Hematopoietic multipotent progenitor cell treated with erythropoietin and hydrocortisone succinate and interleukin-3 and kit ligand, for 8 days (in vitro differentiated cells): Measurements from ENCODE around the gene OR2T1.
"Not testable (repeated sequence)": the region's sequence is repeated elsewhere in the genome, so short reads cannot be mapped to it uniquely, and the experiment has no call there.

ENCODE experiments used
- DNase-seq: peaks from one replicate; pipeline ENCODE4 v3.0.0-alpha.2; 2015

Gene OR2T1

DNA sequence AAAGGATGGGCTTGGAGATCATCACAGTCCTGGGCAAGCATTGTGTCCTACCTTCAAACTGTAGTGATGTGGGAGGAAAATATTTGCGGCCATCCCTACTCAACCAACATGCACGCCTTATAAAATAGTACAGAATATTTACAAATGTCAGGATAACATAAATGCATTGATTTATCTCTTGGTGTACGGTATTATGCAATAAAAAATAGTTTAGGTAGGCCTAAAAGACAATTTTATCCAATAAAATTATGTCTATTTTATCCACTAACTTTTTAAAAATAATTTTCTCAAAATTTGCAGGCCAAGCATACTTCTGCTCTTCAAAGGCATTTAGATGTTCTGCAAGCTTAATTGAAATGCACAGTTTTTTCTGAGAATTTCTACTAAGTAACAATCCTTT is at the start of gene OR2T1:
Gene OR2T1 (plus strand): TSS at position 301 of the 400 bp plus-strand sequence. CDS start 3,100 bp downstream, outside the sequence.
- DNase-seq = no peak

DNA sequence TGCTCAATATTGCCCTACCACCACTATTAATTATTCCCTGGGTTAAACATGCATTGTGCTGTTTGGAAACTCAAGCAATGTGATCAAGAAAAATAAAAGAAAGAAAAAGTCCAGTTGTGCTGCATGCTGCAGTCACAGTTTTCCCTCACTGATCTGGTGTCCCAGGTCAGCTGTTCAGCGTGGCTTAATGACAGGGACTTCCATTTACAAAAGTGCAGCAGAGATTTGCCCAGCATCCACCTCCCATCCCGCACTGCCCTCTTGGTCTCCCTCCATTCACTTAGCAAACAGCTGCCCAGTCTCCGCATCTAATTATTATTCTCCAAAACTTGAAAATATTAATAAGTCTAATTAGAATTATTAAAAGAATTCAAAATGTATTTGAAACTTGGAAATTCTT is 43.4 kb upstream of the OR2T1 start:
- DNase-seq = no peak

DNA sequence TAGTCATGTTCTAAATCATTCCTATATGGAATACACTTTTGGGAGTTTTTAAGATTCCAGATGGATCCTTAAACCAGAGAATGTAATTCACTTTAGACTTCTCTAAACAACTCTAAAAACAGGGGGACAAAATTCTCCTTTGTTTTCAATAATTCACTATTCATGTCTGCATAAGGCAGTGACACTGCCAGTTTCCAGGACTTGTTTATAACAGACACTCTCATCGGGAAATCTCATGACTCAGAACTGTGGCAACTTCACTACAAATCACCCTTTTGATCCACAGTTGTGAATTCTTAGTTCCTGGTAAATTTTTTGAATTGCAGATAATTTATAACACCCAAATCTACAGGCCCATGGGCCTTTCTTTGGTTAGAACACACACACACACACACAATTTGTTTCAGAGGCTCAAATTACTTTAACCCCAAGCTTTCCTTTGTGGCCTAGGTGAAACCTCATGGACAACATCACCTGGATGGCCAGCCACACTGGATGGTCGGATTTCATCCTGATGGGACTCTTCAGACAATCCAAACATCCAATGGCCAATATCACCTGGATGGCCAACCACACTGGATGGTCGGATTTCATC is 41.6 kb upstream of the OR2T1 start, which contains the start of gene OR2T4:
Gene OR2T4 (plus strand): TSS at position 545 of the 595 bp plus-strand sequence. CDS start 0 bp downstream, at position 545.
- DNase-seq = no peak

GRCh38 chr1:248366609-248367008 is 36.2 kb upstream of the OR2T1 start:
- no peak for DNase-seq

DNA sequence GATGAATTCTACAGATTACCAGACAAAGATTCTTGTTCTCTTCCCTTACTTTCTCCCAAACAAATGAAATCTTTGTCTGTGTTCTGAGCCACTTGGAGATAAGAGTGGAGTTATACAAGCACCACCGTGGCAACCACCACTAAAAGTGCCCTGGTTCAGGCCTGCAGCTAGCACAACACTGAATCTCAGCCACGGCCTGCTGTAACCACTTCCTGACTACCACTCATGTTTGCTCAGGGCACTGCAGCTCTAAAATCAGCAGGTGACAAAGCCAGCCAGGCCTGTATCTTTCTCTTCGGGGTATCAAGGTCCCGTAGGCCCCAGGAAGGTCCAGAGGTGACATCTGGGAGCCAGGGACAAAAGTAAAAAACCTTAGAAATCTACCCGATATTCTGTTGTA is 30.5 kb upstream of the OR2T1 start:
- no peak for DNase-seq

GRCh38 chr1:248373761-248374160 is 29.1 kb upstream of the OR2T1 start:
- DNase-seq = no peak

GRCh38 chr1:248375446-248375845 is 27.4 kb upstream of the OR2T1 start, which contains the start of gene OR2T6:
Gene OR2T6 (plus strand): TSS chr1:248375746. CDS start chr1:248387609, 11,863 bp downstream.
- no peak for DNase-seq

DNA sequence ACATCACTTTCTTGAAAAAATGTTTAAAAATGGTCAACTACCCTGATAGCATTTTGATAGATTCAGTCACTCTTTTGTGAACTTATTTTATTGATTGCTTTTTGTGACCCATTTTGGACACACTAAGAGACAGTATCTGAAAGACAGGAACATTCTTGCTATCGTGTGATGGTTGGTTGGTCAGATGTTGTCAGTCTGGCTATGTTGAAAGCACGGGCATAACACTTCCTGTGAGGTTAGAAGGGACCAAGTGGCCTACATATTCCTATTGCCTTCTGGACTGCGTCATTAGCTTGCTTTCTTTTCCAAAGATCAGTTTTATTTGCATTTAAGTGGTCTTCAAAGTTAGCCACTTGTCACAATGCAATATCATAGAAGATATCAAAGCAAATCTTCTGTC is 25.9 kb upstream of the OR2T1 start:
- DNase-seq = no peak

- no peak for DNase-seq
Measured at GRCh38 chr1:248380854-248381253, 22.0 kb upstream of the OR2T1 start.

- no peak for DNase-seq
Measured at GRCh38 chr1:248388426-248388825, 14.4 kb upstream of the OR2T1 start.

GRCh38 chr1:248393050-248393449 is 9.8 kb upstream of the OR2T1 start:
- no peak for DNase-seq

DNA sequence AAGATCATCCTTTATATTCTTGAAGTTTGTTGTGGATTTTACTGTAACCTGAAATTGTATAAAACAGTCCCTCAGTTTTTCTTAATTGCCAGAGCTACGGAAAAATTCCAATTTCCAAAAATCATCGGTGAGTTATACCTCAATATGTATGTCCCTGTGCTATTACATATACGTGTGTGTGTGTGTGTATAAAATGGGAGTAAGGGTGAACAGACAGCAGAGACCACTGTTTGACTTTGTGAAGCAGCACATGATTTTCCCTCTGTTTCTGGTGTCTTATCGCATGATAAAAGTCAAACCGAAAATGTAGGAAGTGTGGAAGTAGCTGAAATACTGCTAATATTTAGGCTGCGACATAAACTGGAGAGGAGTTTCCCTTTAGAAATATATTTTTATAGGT is 1.2 kb downstream of the OR2T1 start:
- DNase-seq = peak; percentile 18

GRCh38 chr1:248406721-248407692 is 4.2 kb downstream of the OR2T1 start:
- no peak for DNase-seq

GRCh38 chr1:248416226-248416625 is 13.4 kb downstream of the OR2T1 start:
- no peak for DNase-seq

GRCh38 chr1:248417854-248418253 is 15.0 kb downstream of the OR2T1 start:
- no peak for DNase-seq

GRCh38 chr1:248421384-248421783 is 18.5 kb downstream of the OR2T1 start:
- no peak for DNase-seq

GRCh38 chr1:248427526-248428191 is 24.8 kb downstream of the OR2T1 start:
- DNase-seq = not testable (repeated sequence)

DNA sequence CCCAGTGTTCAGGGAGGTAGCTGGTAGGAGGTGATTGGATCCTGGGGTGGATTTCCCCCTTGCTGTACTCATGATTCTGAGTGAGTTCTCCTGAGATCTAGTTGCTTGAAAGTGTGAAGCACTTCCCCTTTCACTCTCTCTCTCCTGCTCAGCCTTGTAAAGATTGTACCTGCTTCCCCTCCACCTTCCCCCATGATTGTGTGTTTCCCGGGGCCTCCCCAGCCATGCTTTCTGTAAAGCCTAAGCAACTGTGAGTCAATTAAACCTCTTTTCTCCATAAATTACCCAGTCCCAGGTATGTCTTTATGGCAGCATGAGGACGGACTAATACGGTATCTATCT is 25.3 kb downstream of the OR2T1 start:
- not testable (repeated sequence) for DNase-seq

DNA sequence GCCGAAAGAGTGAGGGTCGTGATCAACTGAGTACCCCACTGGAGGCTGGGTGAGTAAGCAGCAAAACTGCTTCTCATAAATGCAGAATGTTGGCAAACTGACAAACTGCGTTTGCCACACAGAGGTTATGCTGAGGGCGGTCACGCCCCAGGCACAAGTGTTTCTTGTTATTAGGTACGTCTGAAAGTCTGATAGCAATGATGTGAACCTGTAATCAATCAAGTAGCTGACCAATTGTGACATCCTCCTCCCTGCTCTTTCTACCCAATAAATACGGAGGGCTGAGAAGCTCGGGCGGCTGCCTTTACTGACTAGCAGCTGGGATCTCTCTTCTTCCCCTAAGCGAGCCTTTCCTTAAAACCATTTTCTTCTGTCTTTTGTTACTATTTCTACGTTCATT is 28.8 kb downstream of the OR2T1 start:
- not testable (repeated sequence) for DNase-seq

- not testable (repeated sequence) for DNase-seq
Measured at GRCh38 chr1:248432201-248432600, 29.4 kb downstream of the OR2T1 start.

DNA sequence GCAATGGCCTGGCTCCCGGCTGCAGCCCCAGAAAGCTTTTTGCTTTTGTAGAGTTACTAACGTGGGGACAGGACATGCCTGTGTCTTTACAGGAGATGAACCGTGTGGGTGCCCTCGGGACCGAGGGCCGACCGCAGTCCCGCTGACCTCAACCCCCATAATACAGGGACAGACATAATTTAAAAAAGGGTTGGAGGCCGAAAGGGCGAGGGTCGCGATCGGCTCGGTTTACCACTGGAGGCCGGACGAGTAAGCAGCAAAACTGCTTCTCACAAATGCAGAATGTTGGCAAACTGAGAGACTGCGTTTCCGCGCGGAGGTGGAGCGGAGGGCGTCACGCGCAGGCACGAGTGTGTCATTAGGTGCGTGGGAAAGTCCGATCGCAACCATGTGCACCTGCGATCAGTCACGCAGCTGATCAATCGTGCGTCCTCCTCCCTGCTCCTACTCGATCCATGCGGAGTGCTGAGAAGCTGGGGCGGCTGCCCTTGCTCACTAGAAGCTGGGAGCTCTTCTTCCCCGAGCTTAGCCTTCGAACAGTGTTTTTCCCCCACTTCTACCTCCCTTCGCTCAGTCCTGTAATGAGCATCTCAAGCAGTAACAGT is 31.1 kb downstream of the OR2T1 start:
- not testable (repeated sequence) for DNase-seq

- not testable (repeated sequence) for DNase-seq
Measured at GRCh38 chr1:248434913-248435312, 32.1 kb downstream of the OR2T1 start.

GRCh38 chr1:248436303-248436702 is 33.5 kb downstream of the OR2T1 start:
- not testable (repeated sequence) for DNase-seq
